HT1080 (cell line): ENCODE data around the gene ZDHHC8. TPM values are rescaled to one million over a fixed set of nuclear protein-coding genes. Genes with fewer than 3 reads are reported as not detected.

Experiments
- DNase-seq: peaks from one replicate; pipeline ENCODE4 v3.0.0-alpha.2; 2015; ENCODE audit warnings: low read depth
- polyA plus RNA-seq, 2 experiments: library from polyadenylated mRNA; depleted of rRNA; stranded (reverse); fragments of >200 nt; gene quantifications; 2 replicates each; pipeline ENCODE4 v1.2.3, GENCODE V29; 2015
- total RNA-seq: library from RNA; depleted of rRNA; stranded (reverse); fragments of >200 nt; shearing (Covaris generic); gene quantifications from 2 replicates; pipeline ENCODE4 v1.2.3, GENCODE V29; 2014; rRNA removed

Gene ZDHHC8
- total RNA-seq = 15.4 and 29.0 TPM in 2 replicates
- 34.1 and 38.5 TPM in 2 replicates for polyA plus RNA-seq (2015; cell fraction: cytosol; rRNA removed)
- 110 and 120 TPM in 2 replicates for polyA plus RNA-seq (2015; cell fraction: nucleus; rRNA removed)

GRCh38 chr22:20131597-20131858 lies at the start of gene ZDHHC8:
ZDHHC8 (plus strand) TSS chr22:20131804; CDS start chr22:20131948, 144 bp downstream.
- no peak for DNase-seq

GRCh38 chr22:20083157-20083890 lies 48.3 kb upstream of the ZDHHC8 start:
- DNase-seq = no peak

GRCh38 chr22:20083891-20084546 lies 47.6 kb upstream of the ZDHHC8 start:
- DNase-seq = no peak

- DNase-seq = no peak
Observed at GRCh38 chr22:20084547-20085413, 46.8 kb upstream of the ZDHHC8 start.

GRCh38 chr22:20085651-20086050 lies 46.0 kb upstream of the ZDHHC8 start:
- DNase-seq = no peak

- no peak for DNase-seq
Observed at GRCh38 chr22:20086101-20086599, 45.5 kb upstream of the ZDHHC8 start.

GRCh38 chr22:20086763-20087162 lies 44.8 kb upstream of the ZDHHC8 start:
- no peak for DNase-seq

GRCh38 chr22:20087319-20088262 lies 44.0 kb upstream of the ZDHHC8 start:
- DNase-seq = no peak

- DNase-seq = no peak
Observed at GRCh38 chr22:20088263-20088648, 43.3 kb upstream of the ZDHHC8 start.

- no peak for DNase-seq
Observed at GRCh38 chr22:20089226-20089976, 42.2 kb upstream of the ZDHHC8 start.

GRCh38 chr22:20089977-20090729 lies 41.5 kb upstream of the ZDHHC8 start:
- DNase-seq = no peak

- no peak for DNase-seq
Observed at GRCh38 chr22:20090730-20091240, 40.8 kb upstream of the ZDHHC8 start.

GRCh38 chr22:20091690-20092476 lies 39.7 kb upstream of the ZDHHC8 start:
- no peak for DNase-seq

- DNase-seq = no peak
Observed at GRCh38 chr22:20092477-20092854, 39.1 kb upstream of the ZDHHC8 start.

GRCh38 chr22:20093418-20094196 lies 38.0 kb upstream of the ZDHHC8 start:
- no peak for DNase-seq

GRCh38 chr22:20094197-20094807 lies 37.3 kb upstream of the ZDHHC8 start:
- DNase-seq = no peak

- DNase-seq = no peak
Observed at GRCh38 chr22:20095521-20095920, 36.1 kb upstream of the ZDHHC8 start.
